A549 (cell line): ENCODE results near the gene CNIH2.

ENCODE experiments used
- ESRRA ChIP-seq: fragments of 150-350 bp; IDR thresholded peaks from 2 replicates; pipeline ENCODE4 v1.6.1; 2014; ENCODE audit warnings: mild to moderate bottlenecking, low read length, borderline replicate concordance
- NFE2L2 ChIP-seq: fragments of 150-350 bp; conservative IDR thresholded peaks from 2 replicates; pipeline ENCODE4 v1.6.1; 2014; ENCODE audit warnings: low read length
- POLR2A ChIP-seq: IDR thresholded peaks from 2 replicates; pipeline ENCODE4 v1.6.1; 2012; ENCODE audit warnings: mild to moderate bottlenecking, low read length
- TF ChIP-seq, protein P1 (sequence below): fragments of 450-650 bp; IDR thresholded peaks from 2 replicates; pipeline ENCODE4 v1.6.1; 2014; ENCODE audit warnings: antibody characterized with exemption
- TF ChIP-seq, protein P2 (sequence below): IDR thresholded peaks from 2 replicates; pipeline ENCODE4 v1.6.1; 2012

DNA sequence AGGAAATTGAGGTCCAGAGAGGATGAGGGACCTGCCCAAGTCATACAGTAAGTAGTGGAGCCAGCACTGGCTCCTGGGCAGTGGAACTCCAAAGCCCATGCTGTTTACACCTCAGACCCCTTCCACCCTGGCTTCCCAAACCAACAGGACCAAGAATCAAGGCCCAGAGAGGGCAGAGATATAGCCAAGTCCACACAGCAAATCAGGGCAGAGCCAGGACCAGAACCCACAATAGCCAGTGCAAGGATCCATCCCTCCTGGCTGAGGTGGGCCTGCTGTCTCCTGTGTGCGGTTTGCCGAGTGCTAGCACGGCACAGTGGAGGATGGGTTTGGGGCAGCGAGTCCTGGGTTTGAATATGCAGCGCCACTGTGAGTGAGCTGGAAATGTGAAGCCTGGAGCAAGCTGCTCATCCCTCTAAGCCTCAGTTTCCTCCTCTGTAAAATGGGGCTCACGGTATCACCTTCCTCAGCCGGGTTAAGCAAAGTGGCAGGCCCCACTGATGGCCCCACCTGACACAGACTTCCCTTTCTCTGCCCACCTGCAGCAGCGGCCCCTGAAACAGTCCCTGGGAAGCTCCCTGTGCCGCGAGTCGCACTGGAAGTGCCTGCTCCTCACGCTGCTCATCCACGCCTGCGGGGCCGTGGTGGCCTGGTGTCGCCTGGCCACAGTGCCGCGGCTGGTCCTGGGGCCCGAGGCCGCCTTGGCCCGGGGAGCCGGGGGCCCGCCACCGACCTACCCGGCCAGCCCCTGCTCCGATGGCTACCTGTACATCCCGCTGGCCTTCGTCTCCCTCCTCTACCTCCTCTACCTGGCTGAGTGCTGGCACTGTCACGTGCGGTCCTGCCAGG is 16.0 kb downstream of the CNIH2 start:
- TF ChIP-seq, protein P1, sequence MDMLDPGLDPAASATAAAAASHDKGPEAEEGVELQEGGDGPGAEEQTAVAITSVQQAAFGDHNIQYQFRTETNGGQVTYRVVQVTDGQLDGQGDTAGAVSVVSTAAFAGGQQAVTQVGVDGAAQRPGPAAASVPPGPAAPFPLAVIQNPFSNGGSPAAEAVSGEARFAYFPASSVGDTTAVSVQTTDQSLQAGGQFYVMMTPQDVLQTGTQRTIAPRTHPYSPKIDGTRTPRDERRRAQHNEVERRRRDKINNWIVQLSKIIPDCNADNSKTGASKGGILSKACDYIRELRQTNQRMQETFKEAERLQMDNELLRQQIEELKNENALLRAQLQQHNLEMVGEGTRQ: no peak
- no peak for TF ChIP-seq NFE2L2
- no peak for TF ChIP-seq ESRRA
- TF ChIP-seq POLR2A: no peak
- TF ChIP-seq, protein P2, sequence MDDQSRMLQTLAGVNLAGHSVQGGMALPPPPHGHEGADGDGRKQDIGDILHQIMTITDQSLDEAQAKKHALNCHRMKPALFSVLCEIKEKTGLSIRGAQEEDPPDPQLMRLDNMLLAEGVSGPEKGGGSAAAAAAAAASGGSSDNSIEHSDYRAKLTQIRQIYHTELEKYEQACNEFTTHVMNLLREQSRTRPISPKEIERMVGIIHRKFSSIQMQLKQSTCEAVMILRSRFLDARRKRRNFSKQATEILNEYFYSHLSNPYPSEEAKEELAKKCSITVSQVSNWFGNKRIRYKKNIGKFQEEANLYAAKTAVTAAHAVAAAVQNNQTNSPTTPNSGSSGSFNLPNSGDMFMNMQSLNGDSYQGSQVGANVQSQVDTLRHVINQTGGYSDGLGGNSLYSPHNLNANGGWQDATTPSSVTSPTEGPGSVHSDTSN: no peak
